HG03108 (cell line): ENCODE data around the gene SIM2.

ENCODE experiments used
- ATAC-seq: cut with Tn5 transposase; IDR thresholded peaks from one replicate; pipeline ENCODE4 v1.9.1; 2021; ENCODE audit warnings: moderate library complexity; ENCODE audit not compliant: unreplicated experiment

The SIM2 gene

GRCh38 chr21:36759348-36760083 lies 60.6 kb downstream of the SIM2 start:
- no peak for ATAC-seq

GRCh38 chr21:36761685-36762084 lies 62.8 kb downstream of the SIM2 start:
- no peak for ATAC-seq

- no peak for ATAC-seq
Observed at GRCh38 chr21:36762642-36763041, 63.7 kb downstream of the SIM2 start.

GRCh38 chr21:36763305-36763704 lies 64.4 kb downstream of the SIM2 start:
- ATAC-seq, result no peak

- ATAC-seq, result no peak
Observed at GRCh38 chr21:36765229-36765628, 66.3 kb downstream of the SIM2 start.

- ATAC-seq, result no peak
Observed at GRCh38 chr21:36766511-36766910, 67.6 kb downstream of the SIM2 start.

- no peak for ATAC-seq
Observed at GRCh38 chr21:36767096-36767495, 68.2 kb downstream of the SIM2 start.

- no peak for ATAC-seq
Observed at GRCh38 chr21:36768496-36768895, 69.6 kb downstream of the SIM2 start.

- ATAC-seq, result no peak
Observed at GRCh38 chr21:36769051-36769839, 70.3 kb downstream of the SIM2 start.

- no peak for ATAC-seq
Observed at GRCh38 chr21:36773117-36773516, 74.2 kb downstream of the SIM2 start.

- no peak for ATAC-seq
Observed at GRCh38 chr21:36773995-36774394, 75.1 kb downstream of the SIM2 start.

GRCh38 chr21:36776981-36777617 lies 78.2 kb downstream of the SIM2 start:
- ATAC-seq, result no peak

- ATAC-seq, result no peak
Observed at GRCh38 chr21:36780861-36781260, 81.9 kb downstream of the SIM2 start.

GRCh38 chr21:36783612-36784374 lies 84.9 kb downstream of the SIM2 start:
- ATAC-seq, result no peak

GRCh38 chr21:36784947-36785346 lies 86.0 kb downstream of the SIM2 start:
- no peak for ATAC-seq

- ATAC-seq, result no peak
Observed at GRCh38 chr21:36785615-36786014, 86.7 kb downstream of the SIM2 start.

GRCh38 chr21:36786186-36786585 lies 87.3 kb downstream of the SIM2 start:
- no peak for ATAC-seq

- ATAC-seq, result no peak
Observed at GRCh38 chr21:36788120-36788638, 89.3 kb downstream of the SIM2 start.

- ATAC-seq, result no peak
Observed at GRCh38 chr21:36790616-36791015, 91.7 kb downstream of the SIM2 start.

GRCh38 chr21:36791180-36791579 lies 92.3 kb downstream of the SIM2 start:
- ATAC-seq, result no peak
